Hepatocyte (in vitro differentiated cells): ENCODE measurements around the gene R3HDML. TPM values are rescaled to one million over a fixed set of nuclear protein-coding genes. Genes with fewer than 3 reads are reported as not detected.

Experiments
- DNase-seq: peaks from one replicate; pipeline ENCODE4 v3.0.0-alpha.2; 2016; ENCODE audit warnings: low spot score
- H2AFZ ChIP-seq: fragments of 200-600 bp; sonication (generic); 2 replicates; pipeline ENCODE4 v1.6.0; 2016; ENCODE audit warnings: antibody characterized with exemption, mild to moderate bottlenecking
- H3K27ac ChIP-seq: fragments of 200-600 bp; sonication (generic); 2 replicates; pipeline ENCODE4 v1.5.1; 2016; ENCODE audit warnings: mild to moderate bottlenecking
- H3K27me3 ChIP-seq: fragments of 200-600 bp; sonication (generic); 2 replicates; pipeline ENCODE4 v1.6.1; 2016
- H3K36me3 ChIP-seq: fragments of 200-600 bp; sonication (generic); replicated peaks from 2 replicates; pipeline ENCODE4 v1.5.1; 2016; ENCODE audit warnings: low read depth; ENCODE audit not compliant: insufficient read depth
- H3K4me1 ChIP-seq: fragments of 200-600 bp; sonication (generic); 2 replicates; pipeline ENCODE4 v1.5.1; 2016; ENCODE audit warnings: mild to moderate bottlenecking, moderate library complexity; ENCODE audit not compliant: insufficient read depth
- H3K4me2 ChIP-seq: fragments of 200-600 bp; sonication (generic); 2 replicates; pipeline ENCODE4 v1.6.0; 2016
- H3K4me3 ChIP-seq: fragments of 200-600 bp; sonication (generic); 2 replicates; pipeline ENCODE4 v1.5.1; 2016; ENCODE audit warnings: mild to moderate bottlenecking
- H3K79me2 ChIP-seq: fragments of 200-600 bp; sonication (generic); 2 replicates; pipeline ENCODE4 v1.6.0; 2017; ENCODE audit warnings: mild to moderate bottlenecking
- H3K9me2 ChIP-seq: fragments of 200-600 bp; sonication (generic); replicated peaks from 2 replicates; pipeline ENCODE4 v1.6.0; 2017; ENCODE audit warnings: mild to moderate bottlenecking; ENCODE audit not compliant: insufficient read depth
- H3K9me3 ChIP-seq: fragments of 200-600 bp; sonication (generic); 2 replicates; pipeline ENCODE4 v1.5.1; 2016; ENCODE audit warnings: low read depth, mild to moderate bottlenecking
- H4K20me1 ChIP-seq: fragments of 200-600 bp; sonication (generic); 2 replicates; pipeline ENCODE4 v1.6.0; 2016; ENCODE audit warnings: mild to moderate bottlenecking; ENCODE audit not compliant: insufficient read depth, poor library complexity, severe bottlenecking
- EZH2 ChIP-seq: fragments of 200-600 bp; sonication (generic); IDR thresholded peaks from 2 replicates; pipeline ENCODE4 v1.6.1; 2016; ENCODE audit warnings: antibody characterized with exemption, mild to moderate bottlenecking, borderline replicate concordance
- EZH2phosphoT487 ChIP-seq: fragments of 200-600 bp; sonication (generic); IDR thresholded peaks from one replicate; pipeline ENCODE4 v1.6.1; 2018; ENCODE audit warnings: antibody characterized with exemption, mild to moderate bottlenecking, low read depth, moderate library complexity; ENCODE audit not compliant: unreplicated experiment, severe bottlenecking
- WGBS: methylation state at CpG from one replicate; pipeline ENCODE4 v1.1.6; 2016; ENCODE audit warnings: low lambda C conversion rate; ENCODE audit errors: missing lambda C conversion rate; 5-methylcytosine and 5-hydroxymethylcytosine counted together
- polyA plus RNA-seq: library from polyadenylated mRNA; unstranded; fragments of >200 nt; fragmentation: Nextera tagmentation; extraction: Ambion mirVana; gene quantifications from 2 replicates; pipeline ENCODE4 v1.2.1, GENCODE V29; 2016
- small RNA-seq: library from RNA; depleted of rRNA; stranded (forward); fragments of <200 nt; gene quantifications from one replicate; pipeline ENCODE3, GENCODE V24; 2014
- total RNA-seq: library from RNA; depleted of rRNA; stranded (reverse); fragments of >200 nt; gene quantifications from 2 replicates; pipeline ENCODE4 v1.2.3, GENCODE V29; 2014
- TF ChIP-seq, protein P1 (sequence below): fragments of 200-600 bp; sonication (generic); IDR thresholded peaks from 2 replicates; pipeline ENCODE4 v1.5.1; 2016; ENCODE audit warnings: antibody characterized with exemption, mild to moderate bottlenecking; ENCODE audit not compliant: poor library complexity

R3HDML gene
- total and polyA plus RNA-seq, 2 experiments from 2014 or later, result 0.23 TPM; not detected in 1

DNA sequence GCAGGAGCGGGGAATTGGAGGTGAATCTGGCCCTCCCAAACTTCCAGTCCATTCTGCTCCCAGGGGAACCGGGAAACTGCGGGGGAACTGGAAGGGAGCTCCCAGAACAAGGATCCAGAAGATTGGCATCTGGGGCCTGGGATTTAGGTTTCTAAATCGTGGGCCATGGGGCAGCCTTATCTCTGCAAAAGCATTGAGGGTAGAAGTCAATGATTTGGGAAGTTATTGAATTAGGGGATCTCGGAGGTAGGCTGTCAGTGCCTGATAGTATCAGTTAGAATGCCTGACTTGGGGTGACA lies 63.8 kb downstream of the R3HDML start:
- no peak for DNase-seq
- TF ChIP-seq EZH2phosphoT487 (no peak), EZH2 (no peak)
- TF ChIP-seq, protein P1, sequence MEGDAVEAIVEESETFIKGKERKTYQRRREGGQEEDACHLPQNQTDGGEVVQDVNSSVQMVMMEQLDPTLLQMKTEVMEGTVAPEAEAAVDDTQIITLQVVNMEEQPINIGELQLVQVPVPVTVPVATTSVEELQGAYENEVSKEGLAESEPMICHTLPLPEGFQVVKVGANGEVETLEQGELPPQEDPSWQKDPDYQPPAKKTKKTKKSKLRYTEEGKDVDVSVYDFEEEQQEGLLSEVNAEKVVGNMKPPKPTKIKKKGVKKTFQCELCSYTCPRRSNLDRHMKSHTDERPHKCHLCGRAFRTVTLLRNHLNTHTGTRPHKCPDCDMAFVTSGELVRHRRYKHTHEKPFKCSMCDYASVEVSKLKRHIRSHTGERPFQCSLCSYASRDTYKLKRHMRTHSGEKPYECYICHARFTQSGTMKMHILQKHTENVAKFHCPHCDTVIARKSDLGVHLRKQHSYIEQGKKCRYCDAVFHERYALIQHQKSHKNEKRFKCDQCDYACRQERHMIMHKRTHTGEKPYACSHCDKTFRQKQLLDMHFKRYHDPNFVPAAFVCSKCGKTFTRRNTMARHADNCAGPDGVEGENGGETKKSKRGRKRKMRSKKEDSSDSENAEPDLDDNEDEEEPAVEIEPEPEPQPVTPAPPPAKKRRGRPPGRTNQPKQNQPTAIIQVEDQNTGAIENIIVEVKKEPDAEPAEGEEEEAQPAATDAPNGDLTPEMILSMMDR, result no peak
- no peaks in the 10 kb centered on the region for H3K36me3 ChIP-seq
- peak overlapping the region; percentile 97 for H3K27ac ChIP-seq
- H3K9me2 ChIP-seq, result no peaks in the 10 kb centered on the region
- H3K79me2 ChIP-seq, result peaks cover 69% of the 10 kb centered on the region
- no peaks in the 10 kb centered on the region for H3K27me3 ChIP-seq
- H4K20me1 ChIP-seq, result peaks cover 2% of the 10 kb centered on the region
- peaks cover 5% of the 10 kb centered on the region for H3K4me1 ChIP-seq
- no peak overlapping the region for H2AFZ ChIP-seq
- H3K4me3 ChIP-seq, result no peak overlapping the region
- 85% methylated on average over 5 of the region's 5 CpGs for WGBS
- no peaks in the 10 kb centered on the region for H3K9me3 ChIP-seq
- peak overlapping the region; percentile 78 for H3K4me2 ChIP-seq

Small RNAs within 50 kb of the gene (small RNA-seq; reads per million reads assigned to genes)
- gene RF00019, result not detected

Other genes starting within 250 kb of the R3HDML start
- gene JPH2, start 149.9 kb upstream of the R3HDML start, total RNA-seq, result 5.7 and 6.6 TPM in 2 replicates
- gene JPH2, start 149.9 kb upstream of the R3HDML start, polyA plus RNA-seq, result 8.3 and 13.5 TPM in 2 replicates
- 34.7 and 42.7 TPM in 2 replicates for gene OSER1, start 126.3 kb upstream of the R3HDML start, total RNA-seq
- 33.8 and 49.4 TPM in 2 replicates for gene OSER1, start 126.3 kb upstream of the R3HDML start, polyA plus RNA-seq
- 0.48 and 2.2 TPM in 2 replicates for gene GDAP1L1, start 89.7 kb upstream of the R3HDML start, total RNA-seq
- gene GDAP1L1, start 89.7 kb upstream of the R3HDML start, polyA plus RNA-seq, result 0.57 and 0.77 TPM in 2 replicates
- gene FITM2, start 25.8 kb upstream of the R3HDML start, total RNA-seq, result 6.7 and 6.8 TPM in 2 replicates
- gene FITM2, start 25.8 kb upstream of the R3HDML start, polyA plus RNA-seq, result 2.3 and 4.6 TPM in 2 replicates
- 66.7 and 88.0 TPM in 2 replicates for gene HNF4A, start 18.7 kb downstream of the R3HDML start, total RNA-seq
- 27.9 and 38.2 TPM in 2 replicates for gene HNF4A, start 18.7 kb downstream of the R3HDML start, polyA plus RNA-seq
- 11.9 and 12.9 TPM in 2 replicates for gene TTPAL, start 138.8 kb downstream of the R3HDML start, total RNA-seq
- 10.3 and 14.7 TPM in 2 replicates for gene TTPAL, start 138.8 kb downstream of the R3HDML start, polyA plus RNA-seq
- gene SERINC3, start 185.0 kb downstream of the R3HDML start, total RNA-seq, result 80.0 and 96.9 TPM in 2 replicates
- gene SERINC3, start 185.0 kb downstream of the R3HDML start, polyA plus RNA-seq, result 119 and 128 TPM in 2 replicates
- gene PKIG, start 245.5 kb downstream of the R3HDML start, total RNA-seq, result 51.9 and 60.5 TPM in 2 replicates
- 46.8 and 47.6 TPM in 2 replicates for gene PKIG, start 245.5 kb downstream of the R3HDML start, polyA plus RNA-seq